NCI-H2227 treated with DMSO at 0.1 percent for 48 hours (cell line): Measurements from ENCODE around the gene CERS2.

Experiments
- DNase-seq: peaks from one replicate; lab custom pipeline; 2025; lab: John Stamatoyannopoulos, UW

The CERS2 gene

DNA sequence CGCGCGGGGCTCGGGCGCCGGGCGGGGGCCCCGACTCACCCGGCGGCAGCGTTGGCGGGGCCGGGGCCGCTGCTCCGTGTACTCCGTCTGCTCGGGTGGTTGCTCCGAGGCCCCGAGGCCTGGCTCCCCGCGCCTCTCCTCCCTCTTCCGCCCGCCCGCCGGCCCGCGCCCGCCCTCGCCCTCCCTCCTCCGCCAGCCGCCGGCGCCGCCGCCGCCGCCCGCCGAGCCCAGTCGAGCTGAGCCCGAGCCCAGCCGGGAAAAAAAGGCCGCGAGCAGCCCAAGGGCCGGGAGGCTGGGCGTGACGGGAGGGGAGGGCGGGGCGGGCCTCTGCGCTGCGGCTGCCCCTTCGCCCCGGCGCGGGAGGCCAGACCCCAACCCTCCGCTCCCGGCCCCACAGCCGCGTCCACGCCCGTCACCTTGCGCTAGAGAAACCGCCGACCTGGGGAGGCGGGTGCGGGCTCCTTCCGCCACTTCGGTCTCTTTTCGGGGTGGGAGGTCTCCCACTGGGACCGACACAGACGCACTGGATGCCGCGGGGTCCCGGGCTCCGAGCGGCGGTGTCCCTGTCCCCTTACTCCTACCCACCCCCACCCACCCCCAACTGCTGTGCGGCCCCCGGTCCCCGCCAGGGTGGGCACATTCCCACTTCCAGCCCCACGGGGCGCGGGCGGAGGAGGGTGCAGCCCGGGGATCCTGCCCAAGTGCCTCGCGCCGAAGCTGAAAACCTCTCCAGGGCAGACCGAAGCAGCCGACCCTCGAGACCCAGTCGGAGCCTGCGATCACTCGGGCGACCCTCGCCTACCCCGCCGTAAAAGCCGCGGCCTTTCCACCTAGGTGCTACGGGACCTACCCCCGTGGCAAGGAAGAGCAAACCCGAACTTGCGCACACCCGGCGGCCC lies at the start of gene CERS2:
Gene CERS2, minus strand, starts transcription at position 256 of the 899 bp plus-strand sequence. CDS start 5,745 bp downstream, outside the sequence.
- DNase-seq = peak; percentile 59

DNA sequence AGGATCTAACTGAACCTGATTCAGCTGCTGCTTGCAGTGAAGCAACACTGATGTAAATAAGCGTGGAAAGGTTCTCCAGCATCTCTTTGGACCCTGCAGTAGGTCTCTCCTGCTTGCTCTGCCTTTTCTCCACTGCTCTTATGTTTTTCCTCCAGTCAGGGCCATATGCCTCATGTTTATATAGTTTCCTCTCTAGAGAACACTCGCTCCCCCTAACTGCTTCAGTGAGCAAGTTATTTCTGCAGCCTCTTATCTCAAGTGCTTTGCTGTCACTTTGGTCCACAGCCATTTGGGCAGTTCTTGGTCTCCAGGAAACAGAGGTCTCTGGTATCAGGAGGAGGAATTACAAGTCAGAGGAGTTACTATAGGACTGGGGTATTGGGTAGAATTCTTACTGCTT lies 38.9 kb upstream of the CERS2 start:
- peak; percentile 53 for DNase-seq

DNA sequence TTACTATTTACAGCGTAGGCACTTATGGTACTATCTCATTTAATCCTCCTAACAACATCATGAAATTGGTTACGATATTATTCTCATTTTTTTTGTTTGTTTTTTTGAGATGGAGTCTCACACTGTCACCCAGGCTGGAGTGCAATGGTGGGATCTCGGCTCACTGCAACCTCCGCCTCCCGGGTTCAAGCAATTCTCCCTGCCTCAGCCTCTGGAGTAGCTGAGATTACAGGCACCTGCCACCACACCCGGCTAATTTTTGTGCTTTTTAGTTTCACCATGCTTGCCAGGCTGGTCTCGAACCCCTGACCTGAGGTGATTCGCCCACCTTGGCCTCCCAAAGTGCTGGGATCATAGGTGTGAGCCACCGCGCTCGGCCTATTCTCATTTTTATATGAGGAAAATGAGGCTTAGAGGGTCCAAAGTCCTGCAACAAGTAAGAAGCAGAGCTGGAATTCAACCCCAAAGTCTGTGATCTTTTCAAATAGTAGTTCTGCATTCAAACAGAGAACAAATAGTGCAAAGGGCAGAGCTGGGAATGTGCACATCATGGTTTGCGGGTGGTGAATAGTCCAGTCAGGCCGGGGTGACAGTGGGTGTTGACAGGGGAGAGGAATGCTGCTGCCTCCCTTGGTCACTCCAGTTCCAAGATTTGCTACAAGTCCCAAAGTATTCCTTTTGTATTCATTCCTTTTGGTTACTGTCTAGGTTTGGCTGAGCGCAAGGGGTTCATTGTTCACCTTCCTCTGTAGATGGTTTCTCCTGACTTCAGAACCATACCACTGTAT lies 38.2 kb upstream of the CERS2 start:
- no peak for DNase-seq

- DNase-seq = peak; percentile 56
Observed at GRCh38 chr1:151011154-151011850, 36.7 kb upstream of the CERS2 start.

DNA sequence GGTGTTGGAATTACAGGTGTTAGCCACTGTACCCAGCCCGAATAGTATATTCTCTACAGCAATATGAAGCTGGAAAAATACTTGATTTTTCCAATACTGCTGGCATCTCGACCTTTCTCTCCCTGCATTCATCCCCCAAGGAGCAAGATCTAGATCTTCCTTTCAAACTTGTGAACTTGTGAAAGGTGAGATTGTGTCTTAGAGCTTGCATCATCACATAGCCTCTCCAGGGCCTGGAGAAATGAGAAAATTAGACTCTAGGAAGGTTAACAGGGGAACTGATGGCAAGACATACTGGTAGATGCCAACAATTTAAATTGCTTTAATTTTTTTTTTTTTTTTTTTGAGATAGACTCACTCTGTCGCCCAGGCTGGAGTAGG lies 35.7 kb upstream of the CERS2 start:
- DNase-seq = no peak

GRCh38 chr1:151009674-151010345 lies 35.2 kb upstream of the CERS2 start:
- no peak for DNase-seq

GRCh38 chr1:151009206-151009587 lies 34.6 kb upstream of the CERS2 start:
- no peak for DNase-seq

DNA sequence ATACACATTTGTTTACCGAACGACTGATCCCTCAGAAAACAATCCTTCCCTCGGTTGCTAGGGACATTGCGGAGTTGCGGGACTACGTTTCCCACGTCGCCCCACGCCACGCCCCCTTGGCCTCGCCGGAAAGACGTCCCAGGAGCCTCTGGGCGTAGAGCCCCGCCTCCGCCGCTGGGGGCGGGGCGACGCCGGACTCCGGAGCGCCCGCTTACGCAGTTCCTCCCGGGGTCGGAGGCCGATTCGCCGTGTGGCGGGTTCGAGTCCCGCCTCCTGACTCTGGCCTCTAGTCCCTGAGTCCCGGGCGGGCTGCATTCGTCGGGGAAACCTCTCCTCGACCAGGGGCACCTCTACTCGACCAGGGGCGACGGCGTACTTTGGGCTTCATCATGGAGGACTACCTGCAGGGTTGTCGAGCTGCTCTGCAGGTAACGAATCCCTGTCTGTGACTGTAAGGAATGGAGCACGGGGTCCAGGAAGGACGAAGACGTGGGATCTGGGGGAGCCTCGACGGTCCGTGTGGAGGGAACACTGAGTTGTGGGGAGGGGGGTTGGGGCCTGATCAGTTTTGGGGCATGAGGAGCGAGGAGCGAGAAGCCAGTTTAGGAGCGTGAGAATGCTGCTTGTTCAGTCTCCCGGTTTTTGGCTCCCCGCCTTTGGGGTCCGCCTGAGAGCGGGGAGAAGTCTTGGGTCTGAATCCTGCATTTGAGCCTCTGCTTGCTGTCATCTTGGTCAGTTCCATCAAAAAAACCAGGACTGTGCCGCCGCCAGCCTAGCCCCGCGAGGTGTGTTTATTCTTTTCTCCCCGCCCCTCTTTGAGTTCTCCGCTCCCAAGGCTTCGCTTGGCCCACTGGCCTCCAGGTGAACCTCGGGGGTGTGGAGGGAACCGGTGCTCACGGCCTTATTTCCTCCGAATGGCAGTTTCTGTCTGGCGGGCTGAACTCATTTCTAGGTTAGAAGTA lies 33.9 kb upstream of the CERS2 start, which contains the start of gene PRUNE1:
Gene PRUNE1, plus strand, starts transcription at position 206 of the 962 bp plus-strand sequence. Its CDS starts 184 bp downstream, at position 390.
- peak; percentile 90 for DNase-seq

- DNase-seq = no peak
Observed at GRCh38 chr1:151007853-151008243, 33.2 kb upstream of the CERS2 start.

DNA sequence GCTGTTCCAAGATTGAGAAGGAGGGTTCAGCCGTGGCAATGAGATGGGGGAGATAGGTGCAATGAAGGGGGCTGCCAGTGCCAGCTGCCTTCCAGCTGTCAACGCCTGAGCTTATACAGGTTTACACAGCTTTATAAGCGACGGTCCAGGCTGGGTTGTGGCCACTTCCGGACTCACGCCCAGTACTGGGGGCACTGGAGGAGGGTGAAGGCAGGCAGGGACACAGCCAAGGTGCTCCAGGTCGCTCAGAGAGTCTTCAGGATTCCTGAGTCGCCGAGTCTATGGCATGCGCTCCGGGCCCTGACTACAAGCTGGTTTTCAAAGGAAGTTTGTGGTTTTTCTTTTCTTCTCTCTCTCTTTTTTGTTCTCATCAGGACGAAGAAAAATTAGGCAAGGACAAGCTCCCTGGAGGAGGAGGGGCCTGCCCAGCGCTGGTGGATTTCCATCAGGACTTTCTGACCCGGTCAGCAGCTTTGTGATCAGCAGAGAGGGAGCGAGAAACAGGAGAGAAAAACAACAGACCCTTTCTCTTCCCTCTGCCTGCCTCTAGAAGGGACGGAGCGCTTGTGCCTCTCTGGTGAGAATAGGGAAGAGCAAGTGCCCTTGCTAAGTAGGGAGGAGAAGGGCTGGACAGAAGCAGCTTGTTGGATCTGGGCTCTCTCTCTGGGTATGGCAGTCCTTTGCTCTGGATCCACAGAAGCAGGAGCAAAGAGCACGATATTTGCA lies 31.9 kb upstream of the CERS2 start, which contains the start of gene MINDY1:
Gene MINDY1, minus strand, starts transcription at position 576 of the 726 bp plus-strand sequence. CDS start 4,285 bp downstream, outside the sequence.
- DNase-seq = peak; percentile 77

GRCh38 chr1:151005729-151006319 lies 31.2 kb upstream of the CERS2 start:
- no peak for DNase-seq

GRCh38 chr1:151003180-151003579 lies 28.5 kb upstream of the CERS2 start:
- no peak for DNase-seq

GRCh38 chr1:151002611-151003010 lies 28.0 kb upstream of the CERS2 start:
- no peak for DNase-seq

DNA sequence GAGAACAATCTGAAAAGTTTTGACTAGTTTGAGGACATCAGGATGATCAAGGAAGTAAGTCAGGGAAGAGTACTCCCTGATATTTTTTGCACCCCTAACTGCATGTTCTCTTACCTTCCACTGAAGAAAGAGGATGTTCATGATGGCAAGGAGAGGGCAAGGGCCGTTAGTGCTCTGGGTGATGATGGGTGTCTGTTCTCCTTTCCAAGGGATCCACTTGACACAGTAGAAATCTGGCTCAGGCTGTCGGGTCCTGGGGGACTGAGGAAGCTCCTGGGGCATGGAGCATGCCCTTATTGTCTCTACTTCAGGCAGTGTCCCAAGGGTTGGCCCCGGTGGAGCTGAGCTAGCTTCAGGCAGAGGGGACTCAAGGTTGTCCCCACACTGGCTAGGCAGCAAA lies 27.4 kb upstream of the CERS2 start:
- no peak for DNase-seq

- no peak for DNase-seq
Observed at GRCh38 chr1:151001602-151002001, 27.0 kb upstream of the CERS2 start.

DNA sequence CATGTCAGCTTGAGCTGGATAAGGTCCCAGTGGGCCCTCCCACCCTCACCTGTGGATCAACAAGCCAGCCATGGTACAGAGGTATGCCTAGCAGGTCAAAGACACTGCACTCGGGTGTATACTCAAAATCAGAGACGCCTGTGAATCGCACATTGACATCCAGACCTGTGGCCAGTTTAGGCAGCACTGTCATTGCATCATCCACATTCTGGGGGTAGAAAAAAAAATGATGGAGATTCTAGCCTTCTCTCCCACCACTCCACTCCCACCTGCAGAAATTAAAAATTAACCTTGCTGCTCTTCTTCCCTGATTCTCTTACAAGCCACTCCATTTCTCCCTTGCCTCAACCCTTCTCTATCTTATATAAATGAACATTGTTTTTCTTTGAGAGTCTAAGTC lies 25.8 kb upstream of the CERS2 start:
- DNase-seq = no peak

GRCh38 chr1:150999926-151000325 lies 25.3 kb upstream of the CERS2 start:
- no peak for DNase-seq

GRCh38 chr1:150999051-150999674 lies 24.5 kb upstream of the CERS2 start:
- no peak for DNase-seq

DNA sequence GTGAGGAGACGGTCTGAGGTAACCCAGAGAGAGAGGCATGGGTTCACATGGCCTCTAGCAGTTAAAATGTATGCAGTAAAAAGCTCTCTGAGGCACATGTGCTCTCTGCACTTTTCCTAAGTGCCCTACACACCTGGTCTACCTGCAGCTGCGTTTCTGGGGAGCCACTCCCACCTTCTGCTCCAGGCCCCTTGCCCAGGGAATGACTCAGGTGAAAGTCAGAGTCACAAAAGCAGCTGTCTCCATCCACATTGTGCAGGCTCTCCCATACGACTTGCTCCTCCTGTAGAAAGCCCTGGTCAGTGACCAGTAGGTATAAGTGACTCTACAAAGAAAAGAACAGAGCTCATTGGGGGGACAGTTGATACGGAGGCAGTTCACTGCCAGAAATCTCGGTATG lies 23.3 kb upstream of the CERS2 start:
- DNase-seq = no peak
